HG03066 (cell line): Measurements from ENCODE around the gene LONP1.

Source experiments
- ATAC-seq: cut with Tn5 transposase; IDR thresholded peaks from one replicate; pipeline ENCODE4 v1.9.1; 2021; ENCODE audit warnings: low read depth; ENCODE audit not compliant: unreplicated experiment

LONP1 gene

DNA sequence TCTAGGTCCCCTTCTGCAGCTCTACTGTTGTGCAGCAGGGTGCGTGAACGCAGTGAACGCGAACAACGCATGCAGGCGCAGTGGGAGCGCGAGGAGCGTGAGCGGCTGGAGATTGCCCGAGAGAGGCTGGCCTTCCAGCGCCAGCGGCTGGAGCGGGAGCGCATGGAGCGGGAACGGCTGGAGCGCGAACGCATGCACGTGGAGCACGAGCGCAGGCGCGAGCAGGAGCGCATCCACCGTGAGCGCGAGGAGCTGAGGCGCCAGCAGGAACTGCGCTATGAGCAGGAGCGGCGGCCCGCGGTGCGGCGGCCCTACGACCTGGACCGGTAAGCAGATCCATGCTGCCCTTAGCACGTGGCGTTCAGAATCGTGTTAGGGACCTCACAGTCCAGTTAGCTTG is 58.5 kb downstream of the LONP1 start:
- ATAC-seq = no peak

DNA sequence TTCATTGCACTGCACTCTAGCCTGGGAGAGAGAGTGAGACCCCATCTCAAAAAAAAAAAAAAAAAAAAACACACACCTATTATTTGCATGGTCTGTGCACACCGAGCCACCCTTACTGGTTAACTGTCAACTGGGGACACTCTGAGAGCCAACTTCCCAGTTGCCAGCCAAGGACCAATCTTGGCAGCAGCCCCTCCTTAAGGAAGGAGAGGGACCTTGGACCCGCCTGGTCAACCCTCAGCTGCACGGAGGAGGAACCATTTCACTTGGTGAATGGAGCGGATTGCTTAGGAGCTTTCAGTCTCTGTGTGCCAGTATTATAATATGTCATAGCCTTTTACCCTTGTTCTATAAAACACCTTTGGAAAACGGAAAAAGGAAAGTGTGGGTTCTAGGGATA is 64.5 kb downstream of the LONP1 start:
- ATAC-seq = no peak

DNA sequence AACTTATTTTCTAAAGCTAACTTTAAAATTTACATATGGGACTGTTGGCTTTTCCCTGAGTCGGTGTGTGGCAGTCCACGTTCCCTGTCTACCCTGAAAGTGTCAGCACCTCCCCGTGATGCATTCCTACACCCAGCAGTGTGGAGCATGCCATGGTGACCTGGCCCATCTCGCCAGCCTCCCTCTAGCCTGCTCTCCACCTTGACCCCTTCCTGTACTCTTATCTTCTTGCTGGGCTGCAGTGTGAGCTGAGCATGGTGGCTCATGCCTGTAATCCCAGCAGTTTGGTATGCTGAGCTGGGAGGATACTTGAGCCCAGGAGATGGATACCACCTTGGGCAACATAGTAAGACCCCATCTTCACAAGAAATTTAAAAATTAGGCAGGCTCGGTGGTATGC is 65.0 kb downstream of the LONP1 start:
- no peak for ATAC-seq

DNA sequence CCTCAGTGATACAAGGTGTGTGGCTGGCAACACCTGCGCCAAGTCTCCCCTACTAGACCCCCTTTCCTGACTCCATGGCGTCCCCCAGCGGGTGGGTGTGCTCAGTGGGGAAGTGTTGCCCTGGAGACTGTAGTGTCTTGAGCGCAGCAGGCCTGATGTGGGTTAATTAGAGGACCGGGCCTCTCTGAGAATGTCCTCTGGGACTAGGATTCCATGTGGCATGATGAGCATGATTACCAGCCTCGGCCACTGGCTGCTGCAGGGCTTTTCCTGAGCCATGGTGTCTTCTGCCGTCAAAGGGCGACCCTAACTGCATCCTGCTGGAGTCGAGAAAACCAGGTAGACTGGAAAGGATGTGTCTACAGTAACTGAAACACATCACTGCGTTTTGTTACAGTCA is 67.7 kb downstream of the LONP1 start:
- ATAC-seq = no peak

DNA sequence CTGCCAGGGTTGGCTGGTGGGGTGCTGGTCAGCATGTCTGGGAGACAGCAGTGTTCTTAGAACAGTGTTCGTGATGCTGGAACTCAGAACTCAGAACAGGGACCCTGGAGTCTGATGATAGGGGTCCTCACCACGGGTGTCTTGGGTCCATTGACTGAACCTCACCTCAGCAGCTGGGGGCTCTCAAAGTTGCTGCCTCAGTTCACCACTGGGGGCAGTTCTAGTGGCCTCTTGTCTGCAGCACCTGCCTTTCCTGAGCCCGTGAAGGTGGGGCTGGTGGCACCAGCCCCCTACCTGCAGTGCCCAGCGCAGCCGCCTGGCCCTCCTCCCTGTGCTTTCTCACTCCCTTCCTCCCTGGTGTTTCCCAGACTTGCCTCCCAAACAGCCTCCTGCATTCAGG is 68.6 kb downstream of the LONP1 start:
- no peak for ATAC-seq

DNA sequence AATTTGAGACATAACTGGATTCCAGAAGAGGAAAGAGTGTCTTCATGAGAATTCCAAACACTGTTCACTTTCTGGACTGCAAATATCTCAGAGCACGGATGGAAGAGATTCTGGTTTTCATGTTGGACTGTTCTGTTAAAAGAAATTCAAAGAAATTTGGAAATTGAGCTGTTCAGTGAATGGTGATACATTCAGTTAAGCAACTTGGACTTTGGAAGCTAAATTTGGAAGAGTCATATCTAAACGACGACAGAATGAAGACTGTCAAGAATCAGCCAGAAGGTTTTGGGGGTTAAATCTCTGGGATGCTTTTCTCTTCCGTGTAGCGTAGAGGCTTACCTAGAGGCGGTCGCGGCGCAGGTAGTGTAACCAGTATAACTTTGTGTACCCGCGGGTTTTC is 71.5 kb downstream of the LONP1 start:
- no peak for ATAC-seq

DNA sequence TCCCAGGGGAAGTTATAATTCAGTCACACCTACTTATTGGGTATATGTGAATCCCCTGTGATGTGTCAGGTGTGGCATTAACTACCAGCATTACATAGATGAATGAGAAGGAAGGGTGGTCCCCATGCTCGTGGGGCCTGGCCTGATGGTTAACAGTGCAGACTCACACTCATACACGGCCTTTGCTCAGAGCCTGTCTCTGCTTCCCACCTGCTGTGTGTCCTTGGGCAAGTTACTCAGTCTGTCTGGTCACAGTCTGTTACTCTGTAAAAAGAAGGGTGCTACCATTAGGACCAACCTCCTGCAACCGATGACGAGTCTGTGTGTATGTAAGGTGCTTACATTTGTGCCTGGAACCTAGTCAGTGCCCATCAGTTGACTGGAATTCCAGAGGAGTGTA is 73.2 kb downstream of the LONP1 start:
- ATAC-seq = no peak

DNA sequence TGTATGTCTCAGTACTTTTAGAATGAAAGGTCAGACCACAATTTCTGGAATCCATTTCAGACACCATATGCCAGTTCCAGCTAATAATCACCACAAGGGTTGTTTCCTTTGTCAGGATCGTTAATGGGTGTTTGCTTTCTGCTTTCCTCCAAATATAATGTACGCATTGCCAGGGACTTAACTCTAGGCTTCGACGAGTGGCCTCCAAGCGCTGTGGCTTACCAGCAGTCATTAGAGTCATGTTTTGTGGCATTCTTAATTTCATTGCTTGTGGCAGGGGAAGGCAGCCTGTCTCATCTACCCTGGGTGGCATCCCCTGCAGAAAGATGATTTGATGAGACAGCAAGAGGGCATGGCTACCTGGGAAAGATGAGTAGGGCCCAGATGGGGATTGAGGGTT is 74.5 kb downstream of the LONP1 start:
- ATAC-seq = no peak

DNA sequence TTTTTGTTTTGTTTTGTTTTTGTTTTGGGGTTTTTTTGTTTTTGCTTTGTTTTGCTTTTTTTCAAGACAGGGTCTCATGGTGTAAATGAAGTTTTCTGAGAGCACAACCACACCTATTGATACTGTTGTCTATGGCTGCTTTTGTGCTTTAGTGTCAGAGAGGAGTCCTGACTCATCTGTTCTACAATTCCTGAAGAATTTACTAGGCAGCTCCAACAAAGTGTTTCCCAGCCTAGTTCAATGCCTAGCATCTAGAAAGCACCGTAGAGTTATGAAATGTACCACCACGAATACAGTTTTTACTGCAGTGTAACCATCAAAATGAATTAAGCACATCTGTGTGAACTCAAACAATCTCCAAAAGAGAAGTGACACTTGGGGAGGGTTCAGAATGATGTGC is 75.9 kb downstream of the LONP1 start:
- ATAC-seq = no peak

DNA sequence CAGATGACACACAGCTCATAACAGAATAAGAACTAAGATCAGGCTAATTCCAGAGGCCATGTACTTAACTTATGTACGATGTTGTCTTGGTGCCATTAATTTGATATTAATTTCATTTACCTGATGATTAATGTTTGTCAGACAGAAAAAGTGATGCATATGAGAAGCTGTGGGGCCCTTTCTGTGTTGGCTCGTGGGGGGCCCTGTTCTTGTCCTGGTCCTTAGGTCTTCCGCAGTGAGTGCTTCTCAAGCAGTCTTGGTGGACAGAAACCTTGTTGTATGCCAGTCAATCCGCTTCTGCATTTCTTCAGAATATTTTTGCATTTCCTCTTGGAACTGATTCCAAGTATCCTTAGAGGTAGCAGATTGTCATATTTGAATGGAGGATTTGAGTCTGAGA is 76.9 kb downstream of the LONP1 start:
- ATAC-seq = no peak

DNA sequence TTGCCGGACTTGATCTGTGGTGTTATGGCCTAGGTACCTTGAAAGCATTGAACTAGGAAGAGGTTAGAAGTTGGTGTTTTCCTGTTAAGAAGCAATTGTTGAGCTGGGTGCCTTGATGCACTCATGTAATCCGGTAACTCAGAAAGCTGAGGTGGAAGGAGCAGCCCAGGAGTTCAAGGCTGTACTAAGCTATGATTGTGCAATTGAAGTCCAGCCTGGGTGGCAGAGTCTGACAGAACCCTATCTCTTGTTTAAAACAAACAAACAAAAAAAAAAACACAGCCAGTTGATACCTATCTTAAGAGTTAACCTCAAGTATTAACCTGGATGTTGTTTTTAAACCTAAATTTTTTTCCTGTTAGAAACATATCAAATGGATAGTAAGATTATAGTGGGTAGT is 77.7 kb downstream of the LONP1 start:
- ATAC-seq = no peak
